Nephron progenitor cell (in vitro differentiated cells): ENCODE results near the gene DAZAP1.

ENCODE experiments used
- DNase-seq: peaks from one replicate; pipeline ENCODE4 v3.0.0; 2021
- H3K27ac Mint-ChIP-seq: 2 replicates; pipeline ENCODE4 v1.8.0; 2021; ENCODE audit warnings: mild to moderate bottlenecking, moderate library complexity, mixed read lengths
- H3K27me3 Mint-ChIP-seq: 2 replicates; pipeline ENCODE4 v1.8.0; 2021; ENCODE audit warnings: mild to moderate bottlenecking, low read depth, mixed read lengths; ENCODE audit not compliant: poor library complexity
- H3K36me3 Mint-ChIP-seq: 2 replicates; pipeline ENCODE4 v1.8.0; 2021; ENCODE audit warnings: low read depth, mixed read lengths
- H3K4me1 Mint-ChIP-seq: 2 replicates; pipeline ENCODE4 v1.8.0; 2021; ENCODE audit warnings: mixed read lengths
- H3K4me3 Mint-ChIP-seq: 2 replicates; pipeline ENCODE4 v1.8.0; 2021; ENCODE audit warnings: mild to moderate bottlenecking, moderate library complexity, mixed read lengths
- H3K9me3 Mint-ChIP-seq: 2 replicates; pipeline ENCODE4 v1.8.0; 2021; ENCODE audit warnings: mild to moderate bottlenecking, moderate library complexity, mixed read lengths
- CTCF ChIP-seq: fragments of 200-600 bp; sonication (generic); IDR thresholded peaks from 2 replicates; pipeline ENCODE4 v1.5.0; 2021; ENCODE audit warnings: antibody characterized with exemption

DAZAP1 gene

GRCh38 chr19:1456121-1456900 lies 48.9 kb downstream of the DAZAP1 start:
- no peak for DNase-seq
- H3K4me1 Mint-ChIP-seq = peaks cover 5% of the 10 kb centered on the region
- peaks cover 4% of the 10 kb centered on the region for H3K36me3 Mint-ChIP-seq
- TF ChIP-seq CTCF = no peak
- peaks cover 4% of the 10 kb centered on the region for H3K9me3 Mint-ChIP-seq
- H3K27me3 Mint-ChIP-seq = peaks cover 75% of the 10 kb centered on the region
- H3K27ac Mint-ChIP-seq = no peak overlapping the region
- H3K4me3 Mint-ChIP-seq = no peak overlapping the region

- H3K36me3 Mint-ChIP-seq = peaks cover 4% of the 10 kb centered on the region
- peaks cover 68% of the 10 kb centered on the region for H3K27me3 Mint-ChIP-seq
- peaks cover 5% of the 10 kb centered on the region for H3K4me1 Mint-ChIP-seq
- peak; percentile 31 for DNase-seq
- peaks cover 4% of the 10 kb centered on the region for H3K9me3 Mint-ChIP-seq
- H3K4me3 Mint-ChIP-seq = no peak overlapping the region
- no peak overlapping the region for H3K27ac Mint-ChIP-seq
- TF ChIP-seq CTCF = peak; percentile 10
These were observed 49.8 kb downstream of the DAZAP1 start for GRCh38 chr19:1457031-1457739.

GRCh38 chr19:1457892-1458291 lies 50.5 kb downstream of the DAZAP1 start:
- no peak for TF ChIP-seq CTCF
- Mint-ChIP-seq H3K27ac (no peak overlapping the region), H3K9me3 (peaks cover 4% of the 10 kb centered on the region), H3K4me3 (no peak overlapping the region), H3K4me1 (peaks cover 5% of the 10 kb centered on the region), H3K36me3 (peaks cover 4% of the 10 kb centered on the region), H3K27me3 (peaks cover 68% of the 10 kb centered on the region)
- no peak for DNase-seq

- no peaks in the 10 kb centered on the region for H3K9me3 Mint-ChIP-seq
- no peaks in the 10 kb centered on the region for H3K4me1 Mint-ChIP-seq
- no peak overlapping the region for H3K27ac Mint-ChIP-seq
- no peak for DNase-seq
- peaks cover 69% of the 10 kb centered on the region for H3K27me3 Mint-ChIP-seq
- TF ChIP-seq CTCF = no peak
- peaks cover 4% of the 10 kb centered on the region for H3K36me3 Mint-ChIP-seq
- H3K4me3 Mint-ChIP-seq = no peak overlapping the region
These were observed 52.1 kb downstream of the DAZAP1 start for GRCh38 chr19:1459479-1459878.

GRCh38 chr19:1460033-1460995 lies 52.9 kb downstream of the DAZAP1 start:
- no peak for TF ChIP-seq CTCF
- Mint-ChIP-seq H3K4me3 (no peak overlapping the region), H3K36me3 (peaks cover 4% of the 10 kb centered on the region), H3K27me3 (peaks cover 69% of the 10 kb centered on the region), H3K9me3 (no peaks in the 10 kb centered on the region), H3K4me1 (no peaks in the 10 kb centered on the region), H3K27ac (no peak overlapping the region)
- DNase-seq = no peak
